GM19397 (cell line): ENCODE results near the gene NR6A1.

Experiments used
- ATAC-seq: cut with Tn5 transposase; IDR thresholded peaks from one replicate; pipeline ENCODE4 v1.9.1; 2021; ENCODE audit warnings: mild to moderate bottlenecking, moderate library complexity; ENCODE audit not compliant: unreplicated experiment

Gene NR6A1

DNA sequence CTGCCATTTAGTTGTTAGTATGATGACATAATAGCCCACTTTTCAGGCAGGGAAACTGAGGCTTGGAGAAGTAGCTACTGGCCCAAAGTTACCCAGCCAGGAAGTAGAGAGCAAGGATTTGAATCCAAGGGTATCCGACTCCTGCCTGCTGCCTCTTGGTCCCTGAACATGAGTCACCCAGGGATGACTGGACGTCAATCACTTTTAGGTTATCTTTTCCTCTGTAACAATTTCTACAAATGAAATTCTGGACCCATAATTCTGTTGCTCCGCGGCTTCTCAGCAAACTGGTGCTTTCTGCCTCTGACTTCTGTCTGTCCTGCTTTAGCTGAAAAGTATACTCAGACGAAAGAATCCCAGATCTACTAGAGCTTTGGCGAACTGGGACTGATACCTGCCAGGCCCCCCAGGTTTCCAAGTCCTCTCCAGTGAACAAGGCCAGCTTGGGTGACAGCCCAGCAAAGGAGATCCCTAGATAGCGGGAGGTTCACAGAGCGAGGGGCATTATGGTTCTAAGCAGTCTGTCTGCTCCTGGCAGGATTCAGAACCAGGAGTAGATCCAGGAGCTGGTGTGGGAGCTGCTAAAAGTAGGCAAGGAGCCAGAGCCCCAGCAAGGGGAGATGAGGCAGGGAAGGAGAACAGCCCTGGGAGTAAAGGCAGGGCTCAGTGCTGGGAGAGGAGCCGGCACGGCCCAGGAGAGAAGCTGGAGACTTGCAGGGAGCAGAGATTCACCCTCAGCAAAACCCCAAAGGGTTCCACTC, 26.4 kb upstream of the NR6A1 start:
- ATAC-seq = no peak

DNA sequence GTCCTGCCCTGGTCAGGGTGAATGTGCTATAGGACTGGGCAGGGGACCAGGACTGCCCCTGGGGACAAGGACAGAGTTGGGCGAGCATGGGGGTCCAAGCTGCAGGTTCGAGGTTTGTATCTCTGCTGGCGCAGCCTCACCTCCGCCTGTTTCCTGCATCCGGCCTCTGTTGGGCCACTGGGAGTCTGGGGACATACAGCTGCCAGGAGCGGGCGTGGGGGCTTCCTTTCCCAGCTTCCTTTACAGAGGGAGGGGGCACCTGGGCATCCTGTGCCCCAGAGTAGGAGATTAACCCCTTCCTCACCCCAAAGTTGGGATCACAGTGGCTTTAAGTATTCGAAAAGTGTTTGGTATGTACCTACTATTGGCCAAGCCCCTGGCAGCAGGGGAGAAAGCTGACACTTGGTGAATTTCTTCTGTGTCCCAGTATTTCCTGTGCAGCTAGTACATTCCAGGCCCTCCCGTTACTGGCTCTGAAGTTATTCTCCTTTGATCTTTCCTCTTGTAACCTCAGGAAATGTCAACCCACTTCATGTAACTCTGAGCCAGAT, 24.8 kb upstream of the NR6A1 start:
- no peak for ATAC-seq

- ATAC-seq = no peak
These were observed 23.9 kb upstream of the NR6A1 start for GRCh38 chr9:124794902-124795491.

- no peak for ATAC-seq
These were observed 22.0 kb upstream of the NR6A1 start for GRCh38 chr9:124793015-124793541.

- no peak for ATAC-seq
These were observed 21.3 kb upstream of the NR6A1 start for GRCh38 chr9:124792257-124793014.

- no peak for ATAC-seq
These were observed 19.8 kb upstream of the NR6A1 start for GRCh38 chr9:124790801-124791505.

GRCh38 chr9:124790301-124790700, 19.2 kb upstream of the NR6A1 start:
- ATAC-seq = no peak

GRCh38 chr9:124789531-124789930, 18.4 kb upstream of the NR6A1 start:
- ATAC-seq = no peak

DNA sequence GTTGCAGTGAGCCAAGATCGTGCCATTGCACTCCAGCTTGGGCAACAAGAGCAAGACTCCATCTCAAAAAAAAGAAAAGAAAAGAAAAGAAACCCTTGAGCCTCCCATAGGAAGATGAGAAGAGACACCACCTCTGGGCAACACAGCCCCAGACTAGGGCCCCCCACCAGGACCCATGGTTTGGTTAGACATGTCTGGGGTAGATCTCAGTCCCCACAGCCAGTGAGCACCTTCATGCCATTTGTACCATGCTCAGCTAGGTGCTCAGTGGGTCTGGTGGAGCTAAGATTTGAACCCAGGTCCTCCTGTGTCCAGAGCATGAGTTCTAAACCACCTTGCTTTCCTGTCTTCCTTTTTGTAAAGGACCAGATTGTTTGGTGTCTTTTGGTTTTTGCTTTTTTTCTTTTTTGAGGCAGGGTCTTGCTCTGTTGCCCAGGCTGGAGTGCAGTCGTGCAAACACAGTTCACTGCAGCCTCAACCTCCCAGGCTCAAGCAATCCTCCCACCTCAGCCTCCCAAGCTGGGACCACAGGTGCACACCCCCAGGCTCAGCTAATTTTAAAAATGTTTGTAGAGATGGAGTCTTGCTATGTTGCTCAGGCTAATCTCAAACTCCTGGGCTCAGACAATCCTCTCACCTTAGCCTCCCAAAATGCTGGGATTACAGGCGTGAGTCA, 17.6 kb upstream of the NR6A1 start:
- no peak for ATAC-seq

DNA sequence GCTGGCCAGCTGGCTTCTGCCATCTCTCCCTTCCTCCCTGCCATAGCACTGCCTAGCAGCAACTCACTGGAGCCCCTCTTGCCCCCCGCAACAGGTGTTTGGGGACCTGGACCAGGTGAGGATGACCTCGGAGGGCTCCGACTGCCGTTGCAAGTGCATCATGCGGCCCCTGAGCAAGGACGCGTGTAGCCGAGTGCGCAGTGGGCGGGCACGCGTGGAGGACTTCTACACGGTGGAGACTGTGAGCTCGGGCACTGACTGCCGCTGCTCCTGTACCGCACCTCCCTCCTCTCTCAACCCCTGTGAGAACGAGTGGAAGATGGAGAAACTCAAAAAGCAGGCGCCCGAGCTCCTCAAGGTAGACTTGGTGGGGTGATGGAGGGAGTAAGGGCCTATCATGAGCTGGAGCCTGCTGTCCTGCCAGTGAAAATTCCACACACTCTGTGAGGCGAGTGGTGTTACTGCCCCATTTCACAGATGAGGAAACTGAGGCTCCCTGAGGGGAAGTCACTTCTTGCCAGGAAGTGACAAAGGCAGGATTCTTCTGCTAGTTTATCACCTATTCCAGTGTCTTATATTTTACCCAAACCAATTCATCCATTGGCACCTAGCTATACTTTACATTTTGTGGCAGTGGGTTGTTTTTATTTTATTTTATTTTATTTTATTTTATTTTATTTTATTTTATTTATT, 15.9 kb upstream of the NR6A1 start:
- ATAC-seq = no peak

GRCh38 chr9:124784509-124784908, 13.4 kb upstream of the NR6A1 start:
- ATAC-seq = no peak

GRCh38 chr9:124783830-124784229, 12.7 kb upstream of the NR6A1 start:
- no peak for ATAC-seq

DNA sequence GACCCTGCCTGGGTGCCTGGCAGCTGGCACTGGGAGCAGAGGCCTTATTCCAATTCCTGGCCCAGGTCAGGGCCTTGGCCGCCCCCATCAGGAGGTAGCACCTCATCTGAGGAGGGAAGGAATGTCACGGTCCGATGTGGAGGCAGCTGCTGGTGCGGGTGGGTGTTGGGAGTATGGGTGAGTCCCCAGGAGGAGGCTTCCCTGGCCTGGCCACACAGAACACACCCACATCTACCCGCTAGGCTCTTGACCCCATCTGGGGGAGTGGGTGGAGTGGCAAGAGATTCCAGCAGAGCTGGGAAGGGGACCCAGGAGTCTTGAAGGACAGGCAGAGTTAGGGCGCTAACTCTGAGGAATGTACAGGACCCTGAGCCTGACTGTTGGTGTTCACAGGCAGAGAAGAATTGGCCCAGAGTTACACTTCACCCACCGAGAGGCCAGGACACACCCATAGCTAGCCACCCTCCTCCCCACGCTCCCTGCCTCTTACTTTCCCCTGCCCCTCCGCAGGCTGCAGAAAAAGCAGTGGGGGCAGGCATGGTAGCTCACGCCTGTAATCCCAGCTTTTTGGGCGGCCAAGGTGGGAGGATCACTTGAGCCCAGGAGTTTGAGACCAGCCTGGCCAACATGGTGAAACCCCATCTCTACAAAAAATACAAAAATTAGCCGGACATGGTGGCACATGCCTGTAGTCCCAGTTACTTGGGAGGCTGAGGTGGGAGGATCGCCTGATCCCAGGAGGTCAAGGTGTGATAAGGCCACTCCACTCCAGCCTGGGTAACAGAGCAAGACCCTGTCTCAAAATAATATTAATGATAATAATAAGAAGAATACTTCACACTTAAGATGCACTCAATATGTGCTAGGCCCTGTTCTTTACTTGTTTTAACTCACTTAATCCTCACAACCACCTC, 11.8 kb upstream of the NR6A1 start:
- ATAC-seq = no peak

- no peak for ATAC-seq
These were observed 11.0 kb upstream of the NR6A1 start for GRCh38 chr9:124781967-124782660.

GRCh38 chr9:124780757-124781151, 9.6 kb upstream of the NR6A1 start:
- no peak for ATAC-seq

- ATAC-seq = no peak
These were observed 9.1 kb upstream of the NR6A1 start for GRCh38 chr9:124780060-124780756.

DNA sequence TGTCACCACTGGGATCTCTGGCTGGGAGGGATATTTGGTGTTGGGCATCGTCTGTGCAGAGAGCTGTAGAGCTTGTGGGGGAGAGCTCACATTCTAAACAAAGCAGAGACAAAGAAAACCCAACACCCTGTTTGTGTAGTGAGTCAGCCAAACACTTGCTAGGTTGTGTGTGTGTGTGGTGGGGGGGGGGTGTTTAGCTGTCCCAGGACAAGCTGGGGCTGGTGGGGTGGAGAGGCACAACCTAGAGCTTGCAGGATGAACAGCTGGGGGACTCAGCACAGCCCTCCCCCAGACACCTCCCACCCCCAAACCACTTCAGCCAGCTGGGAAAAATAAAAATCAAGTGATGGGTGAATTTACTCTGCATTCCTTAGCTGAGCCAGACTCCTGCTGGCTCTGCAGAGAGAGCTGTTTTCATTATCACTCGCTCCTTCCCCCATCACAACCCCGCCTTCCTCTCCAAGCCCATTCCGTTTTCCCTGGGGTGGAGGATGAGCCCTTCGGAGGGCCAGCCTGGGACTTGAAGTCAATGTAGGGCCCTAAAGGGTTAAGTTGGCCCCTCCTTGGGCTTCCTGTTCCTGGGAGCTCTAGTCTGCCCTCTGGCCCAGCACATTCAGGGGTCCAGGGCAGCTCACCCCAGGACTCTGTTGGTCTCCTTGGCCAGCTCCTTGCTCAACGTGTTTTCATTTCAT, 8.4 kb upstream of the NR6A1 start:
- ATAC-seq = no peak
